Lung (tissue), 12 donors: ENCODE measurements around the gene S100A5. TPM values are rescaled to one million over a fixed set of nuclear protein-coding genes. Genes with fewer than 3 reads are reported as not detected.

ENCODE experiments used
- ATAC-seq: fragments of 200-7000 bp; cut with Tn5 transposase; one replicate; pipeline ENCODE4 v1.9.1; 2020; ENCODE audit warnings: moderate number of reproducible peaks; ENCODE audit not compliant: insufficient read depth, low FRiP score
- DNase-seq, 3 donors: peaks; one replicate each; pipeline ENCODE4 v3.0.0-alpha.2; 2013 to 2017
- H3K27ac ChIP-seq, 2 donors: one replicate each; pipeline ENCODE4 v1.5.1; 2013; ENCODE audit warnings: mild to moderate bottlenecking in 2 of 2, moderate library complexity in 2 of 2, control low read depth in 1 of 2, inconsistent platforms in 1 of 2, low read depth in 1 of 2, low read length in 1 of 2
- H3K27me3 ChIP-seq, 3 donors: one replicate each; pipeline ENCODE4 v1.5.1; 2013; ENCODE audit warnings: low read length in 2 of 3; ENCODE audit not compliant: control insufficient read depth in 3 of 3, insufficient read depth in 3 of 3
- H3K36me3 ChIP-seq, 4 donors: one replicate each; pipeline ENCODE4 v1.5.1; 2013; ENCODE audit warnings: low read length in 4 of 4, mild to moderate bottlenecking in 1 of 4, moderate library complexity in 1 of 4; ENCODE audit not compliant: control insufficient read depth in 4 of 4, insufficient read depth in 4 of 4
- H3K4me1 ChIP-seq, 5 donors: one replicate each; pipeline ENCODE4 v1.5.1; 2013; ENCODE audit warnings: low read length in 5 of 5, mild to moderate bottlenecking in 2 of 5, moderate library complexity in 1 of 5; ENCODE audit not compliant: control insufficient read depth in 5 of 5, insufficient read depth in 5 of 5
- H3K4me3 ChIP-seq: one replicate; pipeline ENCODE4 v1.5.1; 2013; ENCODE audit warnings: mild to moderate bottlenecking, control low read depth, moderate library complexity
- H3K9ac ChIP-seq, 2 donors: one replicate each; pipeline ENCODE4 v1.5.1; 2013; ENCODE audit warnings: low read length in 2 of 2, control low read depth in 1 of 2; ENCODE audit not compliant: insufficient read depth in 1 of 2
- H3K9me3 ChIP-seq, 4 donors: one replicate each; pipeline ENCODE4 v1.5.1; 2013; ENCODE audit warnings: low read length in 3 of 4, mild to moderate bottlenecking in 1 of 4, moderate library complexity in 1 of 4; ENCODE audit not compliant: control insufficient read depth in 4 of 4, insufficient read depth in 3 of 4
- WGBS, 2 donors: extraction: QIAGEN DNeasy Blood & Tissue Kit; methylation state at CpG; one replicate each; pipeline ENCODE4 v1.1.7; 2013; 5-methylcytosine and 5-hydroxymethylcytosine counted together
- polyA plus RNA-seq, 2 donors: library from polyadenylated mRNA; stranded (reverse); fragments of 200-250 nt; gene quantifications; one replicate each; pipeline ENCODE4 v1.2.1, GENCODE V29; 2013
- total RNA-seq, 2 donors: library from RNA; depleted of rRNA in 1 of 2; stranded (reverse); fragments of >200 nt in 1 of 2; gene quantifications; one replicate each; pipeline ENCODE4 v1.2.1, GENCODE V29; 2014 to 2021
- TF ChIP-seq, protein P1 (sequence below): IDR thresholded peaks from 2 replicates; pipeline ENCODE4 v1.5.1; 2012; ENCODE audit warnings: mild to moderate bottlenecking; ENCODE audit errors: control extremely low read depth, extremely low read depth
- donor health status: control.
- donor health status: control.
- donor health status: Bipolar disorder and iron deficiency.
- donor health status: healthy.
- donor health status: DM: yes; HTN: yes; CAD: no.

S100A5 gene
- total and polyA plus RNA-seq, 4 donors, result 0.31 to 0.32 (median 0.31) TPM; not detected in 1

DNA sequence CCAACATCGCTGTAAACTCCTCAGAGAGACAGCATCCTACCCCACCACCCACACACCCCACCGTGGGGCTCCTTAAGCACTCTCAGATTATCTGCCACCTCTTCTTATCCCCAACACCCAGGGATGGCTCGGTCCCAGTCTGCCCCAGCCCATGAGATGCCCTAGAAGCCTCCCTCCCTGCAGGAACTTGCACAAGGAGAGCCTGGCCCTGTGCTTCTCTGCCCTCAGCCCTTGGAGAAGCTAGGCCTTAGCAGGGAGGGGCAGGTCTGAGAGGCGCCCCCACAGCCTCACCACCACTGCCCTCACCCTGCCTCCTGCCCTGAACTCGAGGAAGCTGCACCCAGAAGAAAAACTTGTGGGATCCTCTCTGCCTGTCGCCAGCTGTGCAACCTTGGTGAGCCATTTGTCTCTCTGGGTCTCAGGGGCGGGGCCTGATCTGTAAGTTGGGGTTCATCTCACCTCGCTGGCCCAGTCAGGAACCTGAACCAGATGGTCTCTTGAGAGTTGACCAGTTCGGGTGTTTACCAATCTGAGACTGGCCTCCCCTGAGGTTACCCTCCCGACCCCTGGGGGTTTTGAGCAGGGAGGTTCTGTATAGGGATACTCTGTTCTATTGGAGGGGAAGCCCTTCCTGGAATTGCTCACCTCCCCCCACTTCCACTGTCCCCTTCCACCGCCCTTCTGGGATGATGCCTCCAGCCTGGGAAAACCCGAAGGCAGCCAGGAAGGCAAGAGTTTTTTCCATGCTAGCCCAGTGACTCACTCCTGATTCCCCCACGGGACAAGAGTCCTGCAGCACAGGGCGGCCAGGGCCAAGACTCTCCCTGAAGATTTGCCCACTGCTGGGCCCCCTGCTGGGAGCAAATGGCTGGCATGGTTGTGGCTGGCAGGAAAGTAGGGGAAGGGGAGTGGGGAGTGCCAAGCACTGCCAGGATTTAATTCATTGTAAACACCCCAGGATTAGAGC, 8.3 kb upstream of the S100A5 start, which contains the start of gene S100A3:
TSS of gene S100A3 (minus strand) at position 537 of the 967 bp plus-strand sequence. CDS start 773 bp downstream, outside the sequence.
- TF ChIP-seq, protein P1, sequence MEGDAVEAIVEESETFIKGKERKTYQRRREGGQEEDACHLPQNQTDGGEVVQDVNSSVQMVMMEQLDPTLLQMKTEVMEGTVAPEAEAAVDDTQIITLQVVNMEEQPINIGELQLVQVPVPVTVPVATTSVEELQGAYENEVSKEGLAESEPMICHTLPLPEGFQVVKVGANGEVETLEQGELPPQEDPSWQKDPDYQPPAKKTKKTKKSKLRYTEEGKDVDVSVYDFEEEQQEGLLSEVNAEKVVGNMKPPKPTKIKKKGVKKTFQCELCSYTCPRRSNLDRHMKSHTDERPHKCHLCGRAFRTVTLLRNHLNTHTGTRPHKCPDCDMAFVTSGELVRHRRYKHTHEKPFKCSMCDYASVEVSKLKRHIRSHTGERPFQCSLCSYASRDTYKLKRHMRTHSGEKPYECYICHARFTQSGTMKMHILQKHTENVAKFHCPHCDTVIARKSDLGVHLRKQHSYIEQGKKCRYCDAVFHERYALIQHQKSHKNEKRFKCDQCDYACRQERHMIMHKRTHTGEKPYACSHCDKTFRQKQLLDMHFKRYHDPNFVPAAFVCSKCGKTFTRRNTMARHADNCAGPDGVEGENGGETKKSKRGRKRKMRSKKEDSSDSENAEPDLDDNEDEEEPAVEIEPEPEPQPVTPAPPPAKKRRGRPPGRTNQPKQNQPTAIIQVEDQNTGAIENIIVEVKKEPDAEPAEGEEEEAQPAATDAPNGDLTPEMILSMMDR, result no peak
- peaks cover 3 to 67% (median 17%) of the 10 kb centered on the region in 5 donors for H3K4me1 ChIP-seq

DNA sequence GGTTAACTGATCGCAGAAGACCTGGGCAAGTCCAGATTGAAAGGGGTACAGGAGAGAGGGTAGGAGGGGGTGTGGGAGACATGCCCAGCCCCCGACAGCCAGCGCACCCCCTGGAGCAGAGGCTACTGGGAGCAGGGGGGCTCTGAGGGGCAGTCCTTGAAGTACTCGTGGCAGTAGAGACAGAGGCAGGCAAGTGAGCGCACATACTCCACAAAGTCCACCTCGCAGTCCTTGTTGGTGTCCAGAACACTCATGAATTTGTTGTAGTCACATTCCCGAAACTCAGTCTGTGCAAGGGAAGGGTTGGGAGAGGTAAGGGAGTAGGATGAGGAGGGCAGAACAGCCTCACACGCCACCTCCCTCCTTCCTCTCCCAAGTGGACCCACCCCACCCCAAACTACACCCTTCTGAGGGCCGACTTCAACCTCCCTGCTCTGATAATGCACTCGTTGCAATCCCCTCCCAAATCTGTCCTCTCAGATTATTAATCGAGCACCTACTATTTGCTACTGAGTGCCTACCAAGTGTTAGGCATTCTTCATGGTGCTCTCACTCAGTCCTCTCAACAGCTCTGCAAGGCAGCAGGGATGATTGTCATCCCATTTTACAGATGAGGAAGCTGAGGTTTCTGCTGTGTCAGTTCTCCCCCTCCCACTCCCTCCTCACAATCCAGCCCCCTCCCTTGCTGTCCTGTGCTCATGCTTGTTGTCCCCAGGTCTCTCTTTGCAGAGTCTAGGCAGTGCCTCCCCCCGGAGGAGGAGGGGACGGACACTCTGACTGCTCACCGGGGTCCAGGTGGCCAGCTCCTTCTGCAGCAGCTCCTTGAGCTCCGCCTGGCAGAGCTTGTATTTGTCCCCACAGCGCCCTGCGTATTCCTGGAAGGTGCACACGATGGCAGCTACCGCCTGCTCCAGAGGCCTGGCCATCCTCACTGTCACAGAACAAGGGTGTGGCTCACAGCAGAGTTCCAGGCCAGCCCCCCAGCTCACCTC, 7.1 kb upstream of the S100A5 start:
- 85 to 94% methylated on average over 19 of the region's 19 CpGs for WGBS, 2 donors
- Histone ChIP-seq H3K27me3 (no peaks in the 10 kb centered on the region), H3K36me3 (peaks cover 0 to 3% (median 0%) of the 10 kb centered on the region in 4 donors), H3K9ac (no peak overlapping the region), H3K4me1 (peaks cover 3 to 63% (median 17%) of the 10 kb centered on the region in 5 donors), H3K27ac (peak overlapping the region in 1 of 2 donors; percentile 51), H3K4me3 (no peak overlapping the region), H3K9me3 (no peaks in the 10 kb centered on the region)
- TF ChIP-seq, protein P1, result no peak
- no peak for ATAC-seq
- no peak for DNase-seq

More for the DNA sequence above, 8.3 kb upstream of the S100A5 start, which contains the start of gene S100A3:
- Histone ChIP-seq H3K9ac (no peak within 1 kb of the TSS), H3K4me3 (no peak within 1 kb of the TSS), H3K9me3 (no peaks in the 10 kb centered on the region), H3K27ac (peak within 1 kb of the TSS in 1 of 2 donors; percentile 74), H3K36me3 (no peaks in the 10 kb centered on the region), H3K27me3 (no peaks in the 10 kb centered on the region)
- ATAC-seq (peak; percentile 9), DNase-seq (no peak)
- 61 to 76% methylated on average over 14 of the region's 14 CpGs for WGBS, 2 donors

DNA sequence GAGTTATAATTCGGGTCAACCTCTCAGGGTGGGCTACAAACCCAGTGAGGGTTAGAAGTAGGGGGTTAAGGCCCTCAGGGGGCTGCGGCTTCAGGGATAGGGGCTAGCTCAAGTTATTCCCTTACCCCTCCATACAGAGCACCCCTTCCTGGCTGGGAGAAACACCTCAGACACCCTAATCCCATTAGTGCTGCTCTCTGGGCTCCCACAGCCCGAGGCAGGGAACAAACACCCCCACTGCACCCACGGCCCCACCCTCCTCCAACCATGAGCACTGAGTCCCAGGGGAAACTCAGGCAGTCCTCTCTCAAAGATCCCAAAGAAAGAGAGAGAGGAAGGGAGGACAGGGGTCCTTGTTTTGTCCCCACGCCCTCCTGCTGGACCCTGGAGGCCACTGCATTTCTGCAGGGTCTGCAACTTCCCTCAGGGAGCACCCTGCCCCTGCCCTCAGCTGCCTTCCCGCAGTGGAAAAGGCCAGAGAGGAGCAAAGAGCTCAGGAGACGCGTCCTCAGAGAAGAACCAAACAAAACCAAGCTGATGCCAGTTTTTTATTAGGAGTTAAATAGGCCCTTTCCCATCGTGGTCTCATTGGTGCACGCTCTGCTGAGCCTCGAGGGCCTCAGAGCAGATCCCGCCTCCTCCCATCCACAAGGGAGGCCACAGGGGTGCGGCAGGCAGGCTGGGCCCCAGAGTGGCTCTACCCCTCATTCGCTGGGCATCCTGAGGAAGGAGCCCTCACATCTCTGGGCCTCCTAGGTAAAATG, 6.2 kb upstream of the S100A5 start:
- DNase-seq, result no peak
- ATAC-seq, result no peak
- H3K4me3 ChIP-seq, result no peak overlapping the region
- peak overlapping the region in 1 of 2 donors; percentile 51 for H3K27ac ChIP-seq
- WGBS, 2 donors, result 78 to 85% methylated on average over 14 of the region's 14 CpGs
- TF ChIP-seq, protein P1, result no peak
- H3K36me3 ChIP-seq, result peaks cover 0 to 3% (median 0%) of the 10 kb centered on the region in 4 donors
- H3K4me1 ChIP-seq, result peaks cover 3 to 67% (median 17%) of the 10 kb centered on the region in 5 donors
- H3K9me3 ChIP-seq, result no peaks in the 10 kb centered on the region
- no peaks in the 10 kb centered on the region for H3K27me3 ChIP-seq
- no peak overlapping the region for H3K9ac ChIP-seq
